ENCODE results near the gene BLTP2. TPM values are rescaled to one million over a fixed set of nuclear protein-coding genes. Genes with fewer than 3 reads are reported as not detected.
A peak's percentile ranks its signal among the peaks of the same experiment; 100 is the strongest.

BLTP2 gene
- 10 to 100 TPM; 15.0 to 57.5 (median 40.8) TPM for polyA plus RNA-seq (ENCODE audit: low read depth in 6 of 6)

- H3K36me3 Mint-ChIP-seq = peaks cover 7 to 18% of the 10 kb centered on the region in 2 donors
- H3K4me3 Mint-ChIP-seq = peak within 1 kb of the TSS; percentile 86 to 99 (median 94)
- ATAC-seq (ENCODE audit: low read depth in 2 of 2) (peak; percentile 94 to 96), DNase-seq (peak; percentile 94)
- peak within 1 kb of the TSS; percentile 90 to 98 (median 97) for H3K27ac Mint-ChIP-seq
- H3K9me3 Mint-ChIP-seq = no peaks in the 10 kb centered on the region
- H3K27me3 Mint-ChIP-seq = no peaks in the 10 kb centered on the region
- peaks cover 34 to 50% (median 35%) of the 10 kb centered on the region in 3 donors for H3K4me1 Mint-ChIP-seq
Measured at GRCh38 chr17:28644787-28645575, at the start of gene BLTP2. BLTP2 (minus strand) TSS chr17:28645158; CDS start chr17:28645056, 102 bp downstream.

- ATAC-seq (ENCODE audit: low read depth in 2 of 2) = no peak
- H3K27ac Mint-ChIP-seq = peak overlapping the region in 1 of 6 donors; percentile 69
Measured at GRCh38 chr17:28693869-28694268, 48.9 kb upstream of the BLTP2 start.

GRCh38 chr17:28689011-28689410 is 44.1 kb upstream of the BLTP2 start:
- DNase-seq (no peak), ATAC-seq (ENCODE audit: low read depth in 2 of 2) (no peak)
- H3K36me3 Mint-ChIP-seq = peaks cover 27 to 31% of the 10 kb centered on the region in 2 donors
- H3K27me3 Mint-ChIP-seq = no peaks in the 10 kb centered on the region
- H3K27ac Mint-ChIP-seq = no peak overlapping the region
- no peaks in the 10 kb centered on the region for H3K4me1 Mint-ChIP-seq
- H3K9me3 Mint-ChIP-seq = peaks cover 0 to 2% (median 0%) of the 10 kb centered on the region in 7 donors
- H3K4me3 Mint-ChIP-seq = no peak overlapping the region

More at GRCh38 chr17:28693869-28694268, 48.9 kb upstream of the BLTP2 start:
- H3K4me1 Mint-ChIP-seq = peaks cover 0 to 4% (median 0%) of the 10 kb centered on the region in 3 donors
- H3K4me3 Mint-ChIP-seq = no peak overlapping the region
- H3K9me3 Mint-ChIP-seq = peaks cover 0 to 2% (median 0%) of the 10 kb centered on the region in 7 donors
- peaks cover 4 to 22% of the 10 kb centered on the region in 2 donors for H3K36me3 Mint-ChIP-seq
- DNase-seq = no peak
- no peaks in the 10 kb centered on the region for H3K27me3 Mint-ChIP-seq

GRCh38 chr17:28688481-28688880 is 43.5 kb upstream of the BLTP2 start:
- no peak overlapping the region for H3K4me3 Mint-ChIP-seq
- H3K27ac Mint-ChIP-seq = no peak overlapping the region
- peaks cover 31% of the 10 kb centered on the region in 2 donors for H3K36me3 Mint-ChIP-seq
- no peak for DNase-seq
- peaks cover 0 to 2% (median 0%) of the 10 kb centered on the region in 7 donors for H3K9me3 Mint-ChIP-seq
- no peaks in the 10 kb centered on the region for H3K4me1 Mint-ChIP-seq
- no peak for ATAC-seq (ENCODE audit: low read depth in 2 of 2)
- H3K27me3 Mint-ChIP-seq = no peaks in the 10 kb centered on the region

GRCh38 chr17:28686296-28686695 is 41.3 kb upstream of the BLTP2 start:
- Mint-ChIP-seq H3K4me3 (no peak overlapping the region), H3K27ac (no peak overlapping the region), H3K27me3 (no peaks in the 10 kb centered on the region), H3K36me3 (peaks cover 39% of the 10 kb centered on the region in 2 donors), H3K4me1 (no peaks in the 10 kb centered on the region), H3K9me3 (peaks cover 0 to 2% (median 0%) of the 10 kb centered on the region in 7 donors)
- DNase-seq (no peak), ATAC-seq (ENCODE audit: low read depth in 2 of 2) (no peak)

GRCh38 chr17:28685366-28685765 is 40.4 kb upstream of the BLTP2 start:
- Mint-ChIP-seq H3K9me3 (peaks cover 0 to 2% (median 0%) of the 10 kb centered on the region in 7 donors), H3K4me1 (no peaks in the 10 kb centered on the region), H3K27ac (no peak overlapping the region), H3K36me3 (peaks cover 39 to 45% of the 10 kb centered on the region in 2 donors), H3K27me3 (no peaks in the 10 kb centered on the region), H3K4me3 (no peak overlapping the region)
- ATAC-seq (ENCODE audit: low read depth in 2 of 2) (no peak), DNase-seq (no peak)

- Mint-ChIP-seq H3K27me3 (no peaks in the 10 kb centered on the region), H3K27ac (peak overlapping the region in 1 of 6 donors; percentile 29), H3K36me3 (peaks cover 39 to 45% of the 10 kb centered on the region in 2 donors), H3K4me3 (no peak overlapping the region), H3K4me1 (no peaks in the 10 kb centered on the region), H3K9me3 (peaks cover 0 to 2% (median 0%) of the 10 kb centered on the region in 7 donors)
- no peak for ATAC-seq (ENCODE audit: low read depth in 2 of 2)
- no peak for DNase-seq
Measured at GRCh38 chr17:28684963-28685362, 40.0 kb upstream of the BLTP2 start.

GRCh38 chr17:28682655-28683054 is 37.7 kb upstream of the BLTP2 start:
- H3K27me3 Mint-ChIP-seq = no peaks in the 10 kb centered on the region

GRCh38 chr17:28675980-28676379 is 31.0 kb upstream of the BLTP2 start:
- Mint-ChIP-seq H3K27me3 (no peaks in the 10 kb centered on the region), H3K36me3 (peaks cover 36 to 40% of the 10 kb centered on the region in 2 donors), H3K27ac (peak overlapping the region in 1 of 6 donors; percentile 8), H3K4me3 (no peak overlapping the region), H3K4me1 (peaks cover 0 to 5% (median 0%) of the 10 kb centered on the region in 3 donors), H3K9me3 (no peaks in the 10 kb centered on the region)
- DNase-seq (peak; percentile 8), ATAC-seq (ENCODE audit: low read depth in 2 of 2) (no peak)

More at GRCh38 chr17:28682655-28683054, 37.7 kb upstream of the BLTP2 start:
- H3K36me3 Mint-ChIP-seq = peaks cover 23 to 37% of the 10 kb centered on the region in 2 donors
- H3K4me3 Mint-ChIP-seq = no peak overlapping the region
- no peaks in the 10 kb centered on the region for H3K9me3 Mint-ChIP-seq
- no peaks in the 10 kb centered on the region for H3K4me1 Mint-ChIP-seq
- DNase-seq (no peak), ATAC-seq (ENCODE audit: low read depth in 2 of 2) (no peak)
- H3K27ac Mint-ChIP-seq = no peak overlapping the region

- Mint-ChIP-seq H3K4me3 (no peak overlapping the region), H3K36me3 (peaks cover 38 to 39% of the 10 kb centered on the region in 2 donors), H3K9me3 (no peaks in the 10 kb centered on the region), H3K4me1 (peaks cover 0 to 5% (median 0%) of the 10 kb centered on the region in 3 donors), H3K27me3 (no peaks in the 10 kb centered on the region), H3K27ac (peak overlapping the region in 1 of 6 donors; percentile 8)
- DNase-seq (no peak), ATAC-seq (ENCODE audit: low read depth in 2 of 2) (no peak)
Measured at GRCh38 chr17:28675490-28675889, 30.5 kb upstream of the BLTP2 start.

GRCh38 chr17:28669918-28670317 is 25.0 kb upstream of the BLTP2 start:
- Mint-ChIP-seq H3K27me3 (no peaks in the 10 kb centered on the region), H3K27ac (no peak overlapping the region), H3K4me1 (peaks cover 20 to 28% (median 21%) of the 10 kb centered on the region in 3 donors), H3K36me3 (peaks cover 22 to 26% of the 10 kb centered on the region in 2 donors), H3K4me3 (peak overlapping the region in 1 of 8 donors; percentile 15), H3K9me3 (no peaks in the 10 kb centered on the region)
- ATAC-seq (ENCODE audit: low read depth in 2 of 2) (no peak), DNase-seq (no peak)

- H3K4me3 Mint-ChIP-seq = peak overlapping the region in 1 of 8 donors; percentile 28
- H3K4me1 Mint-ChIP-seq = peaks cover 38 to 44% (median 41%) of the 10 kb centered on the region in 3 donors
- DNase-seq (no peak), ATAC-seq (ENCODE audit: low read depth in 2 of 2) (no peak)
- H3K27me3 Mint-ChIP-seq = no peaks in the 10 kb centered on the region
- H3K36me3 Mint-ChIP-seq = peaks cover 6 to 9% of the 10 kb centered on the region in 2 donors
- H3K9me3 Mint-ChIP-seq = no peaks in the 10 kb centered on the region
- H3K27ac Mint-ChIP-seq = peak overlapping the region in 1 of 6 donors; percentile 11
Measured at GRCh38 chr17:28667870-28668269, 22.9 kb upstream of the BLTP2 start.

- no peaks in the 10 kb centered on the region for H3K27me3 Mint-ChIP-seq
- H3K4me3 Mint-ChIP-seq = peak overlapping the region in 1 of 8 donors; percentile 98
- H3K4me1 Mint-ChIP-seq = peaks cover 46 to 59% (median 56%) of the 10 kb centered on the region in 3 donors
- peak overlapping the region in 2 of 6 donors; percentile 24 to 34 for H3K27ac Mint-ChIP-seq
- no peaks in the 10 kb centered on the region for H3K9me3 Mint-ChIP-seq
- ATAC-seq (ENCODE audit: low read depth in 2 of 2) = no peak
- no peak for DNase-seq
- peaks cover 2% of the 10 kb centered on the region in 2 donors for H3K36me3 Mint-ChIP-seq
Measured at GRCh38 chr17:28665994-28666393, 21.0 kb upstream of the BLTP2 start.

- no peaks in the 10 kb centered on the region for H3K27me3 Mint-ChIP-seq
- no peaks in the 10 kb centered on the region for H3K9me3 Mint-ChIP-seq
- H3K4me1 Mint-ChIP-seq = peaks cover 59 to 71% (median 70%) of the 10 kb centered on the region in 3 donors
- no peak for ATAC-seq (ENCODE audit: low read depth in 2 of 2)
- no peak for DNase-seq
- no peaks in the 10 kb centered on the region for H3K36me3 Mint-ChIP-seq
- H3K27ac Mint-ChIP-seq = peak overlapping the region; percentile 82 to 100 (median 100)
- H3K4me3 Mint-ChIP-seq = peak overlapping the region in 7 of 8 donors; percentile 61 to 100 (median 98)
Measured at GRCh38 chr17:28663723-28664122, 18.8 kb upstream of the BLTP2 start.
